Panc1 (cell line): ENCODE data around the gene RTCA.

Experiments used
- CTCF ChIP-seq: fragments of 450-650 bp; IDR thresholded peaks from 2 replicates; pipeline ENCODE4 v1.5.1; 2017; ENCODE audit warnings: mild to moderate bottlenecking
- POLR2AphosphoS5 ChIP-seq: IDR thresholded peaks from 2 replicates; pipeline ENCODE4 v1.6.1; 2012; ENCODE audit warnings: mild to moderate bottlenecking, low read depth, low read length, moderate library complexity
- REST ChIP-seq, 2 experiments: IDR thresholded peaks; 2 replicates each; pipeline ENCODE4 v1.6.1; 2011 to 2012; ENCODE audit warnings: low read depth in 2 of 2, control low read depth in 1 of 2, low read length in 1 of 2, mild to moderate bottlenecking in 1 of 2, moderate library complexity in 1 of 2; ENCODE audit not compliant: insufficient read depth in 1 of 2

GRCh38 chr1:100313382-100313781, 47.4 kb downstream of the RTCA start:
- TF ChIP-seq CTCF (no peak), REST (IDR thresholded peaks at IDR 0.05; ENCODE audit: insufficient read depth in 1 of 2, low read depth in 2 of 2, low read length in 1 of 2) (no peak), POLR2AphosphoS5 (no peak)
